Measurements from ENCODE around the gene H6PD.

The H6PD gene

DNA sequence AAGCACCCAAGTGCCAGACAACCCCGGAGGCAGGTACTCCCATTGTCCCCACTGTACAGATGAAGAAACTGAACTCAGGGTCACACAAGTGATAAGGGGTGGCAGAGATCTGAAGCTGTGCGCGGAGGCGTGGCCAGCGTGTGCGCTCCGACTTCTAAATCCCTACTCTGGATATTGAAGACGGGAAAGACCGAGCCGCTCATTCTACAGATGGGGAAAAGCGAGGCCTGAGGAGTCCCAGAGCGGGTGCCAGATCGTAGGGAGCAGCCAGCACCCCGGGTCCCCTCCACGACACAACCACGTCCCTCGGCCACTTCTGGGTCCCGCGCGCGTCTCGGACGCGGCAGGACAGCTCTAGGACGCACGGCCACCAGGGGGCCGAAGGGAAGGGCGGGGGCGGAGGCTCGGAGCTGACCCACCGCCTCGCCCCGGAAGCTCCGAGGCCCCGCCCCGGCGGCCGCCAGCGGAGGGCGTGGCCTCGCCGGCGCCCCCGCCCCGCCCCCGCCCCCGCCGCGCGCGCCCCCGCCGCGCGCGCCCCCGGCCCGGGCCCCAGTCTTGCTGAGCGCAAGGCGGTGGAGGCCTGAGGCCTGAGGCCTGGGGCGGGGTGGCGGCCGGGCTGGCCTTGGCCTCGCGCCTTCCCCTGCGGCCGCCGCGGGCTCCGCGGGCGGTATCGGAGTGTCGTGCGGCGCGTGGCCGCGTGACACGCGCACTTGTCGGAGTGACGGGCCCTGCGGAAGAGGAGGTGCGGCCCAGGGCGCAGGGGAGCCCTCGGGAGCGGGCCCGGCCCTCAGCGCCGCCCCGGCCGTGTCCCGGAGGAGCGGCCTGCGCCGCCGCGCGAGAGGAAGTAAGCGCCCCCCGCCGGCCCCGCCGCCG is at the start of gene H6PD:
Gene H6PD, plus strand, starts transcription at position 552 of the 873 bp plus-strand sequence. CDS start 10,161 bp downstream, outside the sequence.
- ATAC-seq (replicated peaks) = peak; percentile 80 to 81
- Mint-ChIP-seq H3K27me3 (no peaks in the 10 kb centered on the region), H3K4me1 (peaks cover 24 to 42% of the 10 kb centered on the region in 2 donors), H3K9me3 (no peaks in the 10 kb centered on the region), H3K4me3 (peak within 1 kb of the TSS; percentile 89 to 98), H3K27ac (peak within 1 kb of the TSS; percentile 98), H3K36me3 (peaks cover 2 to 13% of the 10 kb centered on the region in 2 donors)
- DNase-seq = peak; percentile 75

- Mint-ChIP-seq H3K4me3 (no peak overlapping the region), H3K9me3 (no peaks in the 10 kb centered on the region), H3K36me3 (no peaks in the 10 kb centered on the region), H3K27me3 (peaks cover 30 to 62% of the 10 kb centered on the region in 2 donors), H3K4me1 (peaks cover 9% of the 10 kb centered on the region in 2 donors), H3K27ac (no peak overlapping the region)
- DNase-seq (no peak), ATAC-seq (replicated peaks) (no peak)
Measured at GRCh38 chr1:9186082-9186859, 48.3 kb upstream of the H6PD start.

- no peaks in the 10 kb centered on the region for H3K9me3 Mint-ChIP-seq
Measured at GRCh38 chr1:9187004-9187403, 47.6 kb upstream of the H6PD start.

DNA sequence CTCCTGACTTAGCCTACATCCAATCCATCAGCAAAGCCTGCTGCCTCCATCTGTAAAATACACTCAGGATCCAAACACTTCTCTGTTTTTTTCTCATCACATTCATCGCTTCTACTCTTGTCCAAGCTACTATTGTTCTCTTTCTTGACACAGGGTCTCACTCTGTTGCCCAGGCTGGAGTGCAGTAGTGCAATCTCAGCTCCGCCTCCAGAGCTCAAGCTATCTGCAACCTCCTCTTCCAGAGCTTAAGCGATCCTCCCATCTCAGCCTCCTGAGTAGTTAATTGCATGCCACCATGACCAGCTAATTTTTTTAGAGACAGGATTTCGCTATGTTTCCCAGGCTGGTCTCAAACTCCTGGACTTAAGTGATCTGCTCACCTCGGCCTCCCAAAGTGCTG is 44.3 kb upstream of the H6PD start:
- Mint-ChIP-seq H3K4me1 (peaks cover 0 to 3% of the 10 kb centered on the region in 2 donors), H3K27me3 (peaks cover 11 to 28% of the 10 kb centered on the region in 2 donors), H3K4me3 (no peak overlapping the region), H3K9me3 (no peaks in the 10 kb centered on the region), H3K36me3 (no peaks in the 10 kb centered on the region), H3K27ac (no peak overlapping the region)
- no peak for DNase-seq
- ATAC-seq (replicated peaks) = no peak

More at GRCh38 chr1:9187004-9187403, 47.6 kb upstream of the H6PD start:
- Mint-ChIP-seq H3K27ac (no peak overlapping the region), H3K4me3 (no peak overlapping the region), H3K36me3 (no peaks in the 10 kb centered on the region), H3K4me1 (peaks cover 2 to 4% of the 10 kb centered on the region in 2 donors), H3K27me3 (peaks cover 24 to 56% of the 10 kb centered on the region in 2 donors)
- ATAC-seq (replicated peaks) (no peak), DNase-seq (no peak)

GRCh38 chr1:9191231-9191630 is 43.3 kb upstream of the H6PD start:
- Mint-ChIP-seq H3K9me3 (no peaks in the 10 kb centered on the region), H3K4me1 (peaks cover 8% of the 10 kb centered on the region in 2 donors), H3K27ac (no peak overlapping the region), H3K36me3 (no peaks in the 10 kb centered on the region), H3K4me3 (no peak overlapping the region), H3K27me3 (peaks cover 11 to 25% of the 10 kb centered on the region in 2 donors)
- DNase-seq (no peak), ATAC-seq (replicated peaks) (no peak)

GRCh38 chr1:9192578-9193232 is 41.9 kb upstream of the H6PD start:
- Mint-ChIP-seq H3K4me3 (no peak overlapping the region), H3K9me3 (no peaks in the 10 kb centered on the region), H3K27me3 (peaks cover 15 to 37% of the 10 kb centered on the region in 2 donors), H3K36me3 (no peaks in the 10 kb centered on the region), H3K27ac (no peak overlapping the region), H3K4me1 (peaks cover 16 to 21% of the 10 kb centered on the region in 2 donors)
- ATAC-seq (replicated peaks) = no peak
- no peak for DNase-seq

GRCh38 chr1:9193233-9193625 is 41.3 kb upstream of the H6PD start:
- Mint-ChIP-seq H3K36me3 (no peaks in the 10 kb centered on the region), H3K27me3 (peaks cover 20 to 42% of the 10 kb centered on the region in 2 donors), H3K4me1 (peaks cover 17 to 26% of the 10 kb centered on the region in 2 donors), H3K4me3 (no peak overlapping the region), H3K27ac (no peak overlapping the region), H3K9me3 (no peaks in the 10 kb centered on the region)
- ATAC-seq (replicated peaks) (no peak), DNase-seq (no peak)

DNA sequence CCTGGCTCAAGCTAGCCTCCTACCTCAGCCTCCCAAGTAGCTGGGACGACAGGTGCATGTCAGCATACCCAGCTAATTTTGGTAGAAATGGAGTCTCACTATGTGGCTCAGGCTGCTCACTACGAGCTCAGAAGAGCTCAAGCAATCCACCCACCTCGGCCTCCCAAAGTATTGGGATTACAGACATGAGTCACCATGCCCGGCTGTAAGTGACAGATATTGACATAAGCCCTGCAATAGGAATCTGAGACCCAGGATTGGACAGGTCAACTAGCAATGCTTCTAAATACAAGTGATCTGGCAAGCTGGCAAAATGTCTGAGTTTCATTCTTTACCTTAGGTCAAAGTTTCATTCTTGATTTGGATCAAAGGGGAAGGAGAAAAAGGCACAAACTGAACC is 40.5 kb upstream of the H6PD start:
- Mint-ChIP-seq H3K27ac (no peak overlapping the region), H3K27me3 (peaks cover 27 to 43% of the 10 kb centered on the region in 2 donors), H3K36me3 (no peaks in the 10 kb centered on the region), H3K9me3 (no peaks in the 10 kb centered on the region), H3K4me1 (peaks cover 22 to 34% of the 10 kb centered on the region in 2 donors), H3K4me3 (no peak overlapping the region)
- DNase-seq = no peak
- no peak for ATAC-seq (replicated peaks)

DNA sequence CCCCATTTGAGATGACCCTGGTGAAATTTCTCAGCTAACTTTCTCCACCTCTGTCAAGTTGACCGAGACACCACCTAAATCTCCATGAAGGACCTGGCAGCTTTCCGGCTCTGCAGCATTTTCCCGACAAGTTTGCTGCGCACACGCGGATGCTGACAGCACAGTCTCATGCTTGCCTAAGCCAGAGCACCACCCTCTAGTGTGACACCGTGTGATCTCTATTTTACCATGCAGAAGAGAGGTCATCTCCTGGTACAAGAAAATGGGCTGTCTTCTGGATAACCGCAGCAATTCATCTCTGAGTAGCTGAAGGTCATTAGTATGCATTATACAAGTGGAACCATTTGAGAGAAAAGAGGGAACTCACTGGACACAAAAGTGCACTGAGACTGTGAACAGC is 38.9 kb upstream of the H6PD start:
- Mint-ChIP-seq H3K27ac (no peak overlapping the region), H3K9me3 (no peaks in the 10 kb centered on the region), H3K4me3 (no peak overlapping the region), H3K27me3 (peaks cover 37 to 49% of the 10 kb centered on the region in 2 donors), H3K36me3 (no peaks in the 10 kb centered on the region), H3K4me1 (peaks cover 29 to 50% of the 10 kb centered on the region in 2 donors)
- no peak for DNase-seq
- ATAC-seq (replicated peaks) = no peak

DNA sequence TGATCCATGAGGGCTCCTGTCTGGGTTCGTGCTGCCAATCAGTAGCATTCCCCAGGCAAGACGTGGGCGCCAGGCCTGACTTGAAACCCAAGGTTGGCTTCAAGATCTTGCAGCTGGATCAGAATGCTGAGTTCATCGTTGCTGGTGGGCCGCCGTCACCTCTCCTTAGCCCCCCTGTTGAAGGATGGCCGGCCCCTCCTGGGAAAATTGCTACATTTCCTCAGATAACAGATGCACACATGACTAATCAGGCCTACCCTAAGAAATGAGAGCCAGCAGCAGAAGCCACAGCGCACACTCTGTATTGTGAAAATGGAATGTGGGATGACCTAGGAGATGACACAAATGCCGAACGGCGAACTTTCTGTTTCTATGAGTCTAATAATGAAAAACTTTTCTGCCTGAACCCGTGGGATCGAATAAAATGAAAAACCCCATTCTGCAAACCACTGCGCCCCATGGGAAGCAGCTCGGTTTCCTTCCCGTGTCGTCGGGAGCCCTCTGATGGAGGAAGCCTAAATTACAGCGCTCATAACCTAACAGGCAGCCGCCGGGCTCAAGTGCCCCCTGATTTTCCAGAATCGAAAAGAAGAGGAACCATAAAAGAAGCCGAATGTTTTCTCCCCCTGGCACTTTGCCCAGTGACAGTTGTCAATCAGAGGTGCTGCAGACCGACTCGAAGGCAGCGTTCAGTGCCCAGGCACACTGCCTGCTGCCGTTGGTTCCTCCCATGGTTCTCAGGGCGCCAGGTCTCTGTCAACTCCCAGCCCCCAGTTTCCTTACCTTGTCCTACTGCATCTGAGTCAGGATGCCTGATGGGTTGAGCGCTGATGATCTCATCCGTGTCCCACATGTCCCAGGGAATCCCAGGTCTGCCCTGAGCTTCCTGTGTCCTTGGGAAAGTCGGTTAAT is 38.2 kb upstream of the H6PD start:
- DNase-seq (peak; percentile 78), ATAC-seq (replicated peaks) (peak; percentile 66 to 69)
- no peaks in the 10 kb centered on the region for H3K36me3 Mint-ChIP-seq
- peak overlapping the region; percentile 29 to 48 for H3K4me3 Mint-ChIP-seq
- peaks cover 40 to 49% of the 10 kb centered on the region in 2 donors for H3K27me3 Mint-ChIP-seq
- H3K4me1 Mint-ChIP-seq = peaks cover 34 to 57% of the 10 kb centered on the region in 2 donors
- H3K9me3 Mint-ChIP-seq = no peaks in the 10 kb centered on the region
- H3K27ac Mint-ChIP-seq = peak overlapping the region; percentile 25

GRCh38 chr1:9197186-9198099 is 37.1 kb upstream of the H6PD start:
- ATAC-seq (replicated peaks) (no peak), DNase-seq (no peak)
- peak overlapping the region in 1 of 2 donors; percentile 29 for H3K4me3 Mint-ChIP-seq
- H3K9me3 Mint-ChIP-seq = no peaks in the 10 kb centered on the region
- peaks cover 38 to 66% of the 10 kb centered on the region in 2 donors for H3K4me1 Mint-ChIP-seq
- no peaks in the 10 kb centered on the region for H3K36me3 Mint-ChIP-seq
- H3K27me3 Mint-ChIP-seq = peaks cover 51 to 59% of the 10 kb centered on the region in 2 donors
- H3K27ac Mint-ChIP-seq = peak overlapping the region; percentile 71

DNA sequence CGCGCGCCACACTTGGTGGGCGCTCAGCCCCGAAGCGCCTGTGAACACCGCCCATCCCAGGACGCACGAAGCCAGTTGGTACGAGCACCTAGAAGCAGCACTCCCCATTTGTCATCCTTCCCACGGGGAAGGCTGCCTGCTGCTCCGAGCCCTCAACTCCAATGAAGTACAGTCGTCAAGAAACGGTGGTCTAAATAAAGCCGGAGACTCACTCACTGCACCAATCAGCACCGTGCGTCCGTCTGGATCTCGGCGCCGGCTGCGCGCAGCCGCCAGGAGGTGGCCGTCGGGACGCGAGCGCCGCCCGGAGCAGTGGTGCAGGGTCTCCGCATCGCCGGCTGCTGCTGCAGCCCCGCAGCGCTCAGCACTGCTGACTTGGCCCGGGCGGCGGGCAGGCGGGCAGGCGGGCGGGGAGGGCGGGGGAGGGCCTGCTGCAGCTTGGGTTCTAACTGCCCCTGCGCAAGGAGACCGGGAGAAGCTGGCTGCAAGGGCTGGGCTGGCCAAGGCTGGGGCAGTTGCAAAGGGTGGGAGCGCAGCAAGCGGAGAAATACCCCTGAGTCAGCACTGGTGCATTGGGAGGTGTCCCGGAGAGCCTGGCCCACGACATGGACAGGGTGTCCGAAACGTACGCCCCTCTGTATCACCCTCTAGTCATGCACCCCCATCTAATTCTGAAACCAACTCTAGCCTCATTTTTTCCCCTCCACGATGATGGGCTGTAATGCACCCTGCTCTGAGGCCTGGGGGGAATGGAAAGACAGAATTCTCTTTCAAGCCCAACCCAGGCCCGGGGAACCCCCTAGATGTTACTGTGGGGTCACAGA is 35.8 kb upstream of the H6PD start:
- DNase-seq (no peak), ATAC-seq (replicated peaks) (peak in 1 of 2 donors; percentile 23)
- Mint-ChIP-seq H3K36me3 (no peaks in the 10 kb centered on the region), H3K27ac (no peak overlapping the region), H3K4me1 (peaks cover 47 to 71% of the 10 kb centered on the region in 2 donors), H3K9me3 (no peaks in the 10 kb centered on the region), H3K27me3 (peaks cover 63 to 72% of the 10 kb centered on the region in 2 donors), H3K4me3 (peak overlapping the region; percentile 45 to 56)
